GM21526 (cell line): ENCODE results near the gene SCNN1B.
"Not testable (repeated sequence)": the region's sequence is repeated elsewhere in the genome, so short reads cannot be mapped to it uniquely, and the experiment has no call there.

Experiments
- ATAC-seq: cut with Tn5 transposase; IDR thresholded peaks from one replicate; pipeline ENCODE4 v1.9.1; 2021; ENCODE audit warnings: moderate library complexity; ENCODE audit not compliant: unreplicated experiment, low FRiP score

SCNN1B gene

GRCh38 chr16:23375643-23376042, 73.5 kb downstream of the SCNN1B start:
- no peak for ATAC-seq

GRCh38 chr16:23377071-23377931, 75.2 kb downstream of the SCNN1B start:
- ATAC-seq, result no peak

- no peak for ATAC-seq
Observed at GRCh38 chr16:23378256-23378655, 76.2 kb downstream of the SCNN1B start.

- ATAC-seq, result no peak
Observed at GRCh38 chr16:23378921-23379320, 76.8 kb downstream of the SCNN1B start.

- no peak for ATAC-seq
Observed at GRCh38 chr16:23379707-23380106, 77.6 kb downstream of the SCNN1B start.

- no peak for ATAC-seq
Observed at GRCh38 chr16:23380501-23380951, 78.4 kb downstream of the SCNN1B start.

GRCh38 chr16:23381702-23382101, 79.6 kb downstream of the SCNN1B start:
- ATAC-seq, result not testable (repeated sequence)

GRCh38 chr16:23382279-23382678, 80.2 kb downstream of the SCNN1B start:
- ATAC-seq, result no peak

- ATAC-seq, result no peak
Observed at GRCh38 chr16:23383881-23384280, 81.8 kb downstream of the SCNN1B start.

GRCh38 chr16:23384878-23385277, 82.8 kb downstream of the SCNN1B start:
- no peak for ATAC-seq

GRCh38 chr16:23385441-23385840, 83.3 kb downstream of the SCNN1B start:
- ATAC-seq, result no peak

- ATAC-seq, result no peak
Observed at GRCh38 chr16:23387666-23388065, 85.6 kb downstream of the SCNN1B start.

GRCh38 chr16:23388786-23389185, 86.7 kb downstream of the SCNN1B start:
- ATAC-seq, result no peak

GRCh38 chr16:23389201-23389600, 87.1 kb downstream of the SCNN1B start:
- ATAC-seq, result no peak

GRCh38 chr16:23389936-23390335, 87.8 kb downstream of the SCNN1B start:
- ATAC-seq, result not testable (repeated sequence)

GRCh38 chr16:23391381-23392222, 89.5 kb downstream of the SCNN1B start:
- ATAC-seq, result no peak

GRCh38 chr16:23392223-23392600, 90.1 kb downstream of the SCNN1B start:
- ATAC-seq, result no peak

GRCh38 chr16:23394141-23394831, 92.2 kb downstream of the SCNN1B start:
- ATAC-seq, result no peak

- ATAC-seq, result no peak
Observed at GRCh38 chr16:23395732-23396131, 93.6 kb downstream of the SCNN1B start.

- no peak for ATAC-seq
Observed at GRCh38 chr16:23397464-23397863, 95.4 kb downstream of the SCNN1B start.
